ENCODE results near the gene PCDH18.
"Not testable (repeated sequence)": the region's sequence is repeated elsewhere in the genome, so short reads cannot be mapped to it uniquely, and the experiment has no call there.

PCDH18 gene

GRCh38 chr4:137510557-137511265, 21.6 kb downstream of the PCDH18 start:
- Mint-ChIP-seq H3K36me3 (no peaks in the 10 kb centered on the region), H3K9me3 (peaks cover 12% of the 10 kb centered on the region), H3K4me3 (no peak overlapping the region), H3K4me1 (no peaks in the 10 kb centered on the region), H3K27ac (no peak overlapping the region)
- ATAC-seq = no peak
- no peak for DNase-seq (ENCODE audit: low spot score in 2 of 2)

GRCh38 chr4:137509855-137510282, 22.4 kb downstream of the PCDH18 start:
- H3K36me3 Mint-ChIP-seq = no peaks in the 10 kb centered on the region
- no peaks in the 10 kb centered on the region for H3K4me1 Mint-ChIP-seq
- H3K4me3 Mint-ChIP-seq = no peak overlapping the region
- ATAC-seq = no peak
- H3K27ac Mint-ChIP-seq = no peak overlapping the region
- no peak for DNase-seq (ENCODE audit: low spot score in 2 of 2)
- H3K9me3 Mint-ChIP-seq = peaks cover 12% of the 10 kb centered on the region

GRCh38 chr4:137502339-137503129, 29.8 kb downstream of the PCDH18 start:
- ATAC-seq = no peak

GRCh38 chr4:137496267-137496666, 36.0 kb downstream of the PCDH18 start:
- not testable (repeated sequence) for H3K9me3 Mint-ChIP-seq; H3K36me3 Mint-ChIP-seq; ATAC-seq; H3K27ac Mint-ChIP-seq; H3K4me3 Mint-ChIP-seq; DNase-seq (ENCODE audit: low spot score in 2 of 2); H3K4me1 Mint-ChIP-seq

More at GRCh38 chr4:137502339-137503129, 29.8 kb downstream of the PCDH18 start:
- no peak for DNase-seq (ENCODE audit: low spot score in 2 of 2)
- Mint-ChIP-seq H3K9me3 (peaks cover 6% of the 10 kb centered on the region), H3K4me3 (no peak overlapping the region), H3K36me3 (no peaks in the 10 kb centered on the region), H3K4me1 (no peaks in the 10 kb centered on the region), H3K27ac (no peak overlapping the region)

GRCh38 chr4:137495578-137495977, 36.7 kb downstream of the PCDH18 start:
- peaks cover 2% of the 10 kb centered on the region for H3K9me3 Mint-ChIP-seq
- H3K36me3 Mint-ChIP-seq = no peaks in the 10 kb centered on the region
- H3K27ac Mint-ChIP-seq = no peak overlapping the region
- no peak for DNase-seq (ENCODE audit: low spot score in 2 of 2)
- ATAC-seq = no peak
- no peaks in the 10 kb centered on the region for H3K4me1 Mint-ChIP-seq
- H3K4me3 Mint-ChIP-seq = no peak overlapping the region

GRCh38 chr4:137483313-137483959, 48.9 kb downstream of the PCDH18 start:
- H3K36me3 Mint-ChIP-seq; ATAC-seq; DNase-seq (ENCODE audit: low spot score in 2 of 2); H3K4me1 Mint-ChIP-seq; H3K4me3 Mint-ChIP-seq; H3K27ac Mint-ChIP-seq: not testable (repeated sequence)
- peaks cover 16% of the 10 kb centered on the region for H3K9me3 Mint-ChIP-seq

GRCh38 chr4:137479657-137480056, 52.6 kb downstream of the PCDH18 start:
- H3K4me1 Mint-ChIP-seq; H3K36me3 Mint-ChIP-seq; H3K4me3 Mint-ChIP-seq; H3K27ac Mint-ChIP-seq; ATAC-seq; DNase-seq (ENCODE audit: low spot score in 2 of 2): not testable (repeated sequence)
- H3K9me3 Mint-ChIP-seq = peaks cover 13% of the 10 kb centered on the region

- DNase-seq (ENCODE audit: low spot score in 2 of 2) = no peak
- Mint-ChIP-seq H3K27ac (no peak overlapping the region), H3K4me3 (no peak overlapping the region), H3K4me1 (no peaks in the 10 kb centered on the region), H3K9me3 (peaks cover 13% of the 10 kb centered on the region), H3K36me3 (no peaks in the 10 kb centered on the region)
- no peak for ATAC-seq
Measured at GRCh38 chr4:137476345-137476744, 55.9 kb downstream of the PCDH18 start.

GRCh38 chr4:137474711-137475301, 57.5 kb downstream of the PCDH18 start:
- Mint-ChIP-seq H3K9me3 (peaks cover 10% of the 10 kb centered on the region), H3K36me3 (no peaks in the 10 kb centered on the region), H3K4me3 (no peak overlapping the region), H3K4me1 (no peaks in the 10 kb centered on the region), H3K27ac (no peak overlapping the region)
- no peak for ATAC-seq
- no peak for DNase-seq (ENCODE audit: low spot score in 2 of 2)

GRCh38 chr4:137471895-137472294, 60.4 kb downstream of the PCDH18 start:
- Mint-ChIP-seq H3K9me3 (no peaks in the 10 kb centered on the region), H3K4me1 (no peaks in the 10 kb centered on the region), H3K36me3 (no peaks in the 10 kb centered on the region), H3K4me3 (no peak overlapping the region), H3K27ac (no peak overlapping the region)
- DNase-seq (ENCODE audit: low spot score in 2 of 2) (no peak), ATAC-seq (no peak)

- no peak for DNase-seq (ENCODE audit: low spot score in 2 of 2)
- Mint-ChIP-seq H3K27ac (no peak overlapping the region), H3K4me1 (no peaks in the 10 kb centered on the region), H3K9me3 (no peaks in the 10 kb centered on the region), H3K36me3 (no peaks in the 10 kb centered on the region), H3K4me3 (no peak overlapping the region)
- ATAC-seq = no peak
Measured at GRCh38 chr4:137471461-137471860, 60.8 kb downstream of the PCDH18 start.

GRCh38 chr4:137470806-137471205, 61.5 kb downstream of the PCDH18 start:
- no peaks in the 10 kb centered on the region for H3K9me3 Mint-ChIP-seq
- DNase-seq (ENCODE audit: low spot score in 2 of 2) (no peak), ATAC-seq (no peak)
- H3K4me3 Mint-ChIP-seq = no peak overlapping the region
- H3K36me3 Mint-ChIP-seq = no peaks in the 10 kb centered on the region
- no peaks in the 10 kb centered on the region for H3K4me1 Mint-ChIP-seq
- no peak overlapping the region for H3K27ac Mint-ChIP-seq

All from stimulated activated effector memory CD8-positive, alpha-beta T cell treated with anti-CD3 and anti-CD28 coated beads, Interleukin-12 subunit alpha, Interleukin-12 subunit beta, amount 100 ng/mL, for 72 hours (primary cell).